ENCODE results near the gene TNKS2.

TNKS2 gene

GRCh38 chr10:91891125-91892001, 93.1 kb downstream of the TNKS2 start:
- TF ChIP-seq CTCF (IDR thresholded peaks at IDR 0.05): no peak

GRCh38 chr10:91893051-91893450, 94.8 kb downstream of the TNKS2 start:
- TF ChIP-seq CTCF (IDR thresholded peaks at IDR 0.05): no peak

DNA sequence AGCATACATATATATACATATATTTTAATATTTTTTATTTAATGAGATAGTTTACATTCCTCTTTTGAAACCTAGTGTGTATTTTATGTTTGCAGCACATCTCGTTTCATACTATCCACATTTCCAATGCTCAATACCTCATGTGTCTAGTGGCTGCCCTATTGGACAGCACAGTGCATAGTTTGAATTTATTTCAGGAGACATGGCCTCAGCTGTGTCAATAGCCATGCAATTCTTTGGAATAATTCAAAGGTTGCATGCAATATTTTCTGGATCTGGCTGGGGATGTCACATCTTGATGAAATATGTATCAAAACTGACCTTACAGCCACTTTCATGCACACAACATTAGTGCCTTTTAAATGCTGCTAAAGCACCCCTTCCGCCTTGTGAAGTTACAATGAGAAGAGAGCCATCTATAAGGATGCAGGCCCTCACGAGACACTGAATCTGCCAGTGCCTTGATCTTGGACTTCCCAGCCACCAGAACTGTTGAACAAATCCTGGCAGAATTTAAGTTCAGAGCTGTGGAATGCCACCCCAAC, 98.1 kb downstream of the TNKS2 start:
- no peak for TF ChIP-seq CTCF (IDR thresholded peaks at IDR 0.05)

GRCh38 chr10:91897421-91897820, 99.2 kb downstream of the TNKS2 start:
- no peak for TF ChIP-seq CTCF (IDR thresholded peaks at IDR 0.05)

GRCh38 chr10:91901784-91902677, 103.8 kb downstream of the TNKS2 start:
- TF ChIP-seq CTCF (IDR thresholded peaks at IDR 0.05): no peak

- TF ChIP-seq CTCF (IDR thresholded peaks at IDR 0.05): no peak
These were observed 108.9 kb downstream of the TNKS2 start for GRCh38 chr10:91907033-91907594.

DNA sequence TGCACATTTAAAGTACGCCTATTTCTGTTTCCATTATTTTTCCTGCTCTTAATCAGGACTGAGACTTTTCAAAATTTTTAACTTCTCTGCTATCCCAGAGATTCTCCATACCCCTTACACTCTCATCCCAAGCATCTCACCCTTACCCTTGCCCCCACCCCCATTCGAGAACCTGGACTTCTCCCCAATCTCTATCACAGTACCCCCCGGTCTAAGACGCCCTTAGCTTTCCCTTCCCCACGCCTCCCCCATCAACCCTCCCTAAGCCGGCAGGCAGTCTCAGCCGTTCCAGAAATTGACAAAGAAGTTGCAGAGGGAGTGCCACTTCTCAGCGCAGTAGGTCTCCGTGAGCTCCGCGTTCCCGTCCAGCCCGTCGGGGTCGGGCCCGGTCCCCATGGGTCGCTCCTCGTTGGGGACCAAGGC, 109.7 kb downstream of the TNKS2 start:
- no peak for TF ChIP-seq CTCF (IDR thresholded peaks at IDR 0.05)
